H1 (cell line): ENCODE data around the gene IVNS1ABP.

ENCODE experiments used
- CHD2 ChIP-seq: IDR thresholded peaks from 2 replicates; pipeline ENCODE4 v1.6.1; 2012; ENCODE audit warnings: low read length, improper control_type of control experiment
- JUN ChIP-seq: IDR thresholded peaks from 2 replicates; pipeline ENCODE4 v1.6.1; 2011; ENCODE audit warnings: low read depth, mild to moderate bottlenecking, improper control_type of control experiment, low read length
- POLR2AphosphoS5 ChIP-seq: IDR thresholded peaks from 2 replicates; pipeline ENCODE4 v1.6.1; 2011; ENCODE audit warnings: low read depth, low read length
- TF ChIP-seq, protein P1 (sequence below), 3 experiments: IDR thresholded peaks; 1 replicate in 2 of 3; 2 replicates in 1 of 3; pipeline versions ENCODE4 v1.5.1 to v1.6.1; 2011; ENCODE audit warnings: low read length in 3 of 3, mild to moderate bottlenecking in 3 of 3, inconsistent platforms in 2 of 3, low read depth in 1 of 3, moderate library complexity in 1 of 3; ENCODE audit not compliant: insufficient read depth in 1 of 3; ENCODE audit errors: control extremely low read depth in 1 of 3

- TF ChIP-seq, protein P1, sequence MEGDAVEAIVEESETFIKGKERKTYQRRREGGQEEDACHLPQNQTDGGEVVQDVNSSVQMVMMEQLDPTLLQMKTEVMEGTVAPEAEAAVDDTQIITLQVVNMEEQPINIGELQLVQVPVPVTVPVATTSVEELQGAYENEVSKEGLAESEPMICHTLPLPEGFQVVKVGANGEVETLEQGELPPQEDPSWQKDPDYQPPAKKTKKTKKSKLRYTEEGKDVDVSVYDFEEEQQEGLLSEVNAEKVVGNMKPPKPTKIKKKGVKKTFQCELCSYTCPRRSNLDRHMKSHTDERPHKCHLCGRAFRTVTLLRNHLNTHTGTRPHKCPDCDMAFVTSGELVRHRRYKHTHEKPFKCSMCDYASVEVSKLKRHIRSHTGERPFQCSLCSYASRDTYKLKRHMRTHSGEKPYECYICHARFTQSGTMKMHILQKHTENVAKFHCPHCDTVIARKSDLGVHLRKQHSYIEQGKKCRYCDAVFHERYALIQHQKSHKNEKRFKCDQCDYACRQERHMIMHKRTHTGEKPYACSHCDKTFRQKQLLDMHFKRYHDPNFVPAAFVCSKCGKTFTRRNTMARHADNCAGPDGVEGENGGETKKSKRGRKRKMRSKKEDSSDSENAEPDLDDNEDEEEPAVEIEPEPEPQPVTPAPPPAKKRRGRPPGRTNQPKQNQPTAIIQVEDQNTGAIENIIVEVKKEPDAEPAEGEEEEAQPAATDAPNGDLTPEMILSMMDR (IDR thresholded peaks at IDR 0.05; ENCODE audit: control extremely low read depth in 1 of 3, insufficient read depth in 1 of 3, low read depth in 1 of 3, low read length in 3 of 3) = no peak
- no peak for TF ChIP-seq POLR2AphosphoS5
- no peak for TF ChIP-seq CHD2
- no peak for TF ChIP-seq JUN
Measured at GRCh38 chr1:185319139-185319475, 2.1 kb upstream of the IVNS1ABP start.
